Karpas-422 (cell line): ENCODE measurements around the gene ELP1. TPM values are rescaled to one million over a fixed set of nuclear protein-coding genes. Genes with fewer than 3 reads are reported as not detected.
"Not testable (repeated sequence)": the region's sequence is repeated elsewhere in the genome, so short reads cannot be mapped to it uniquely, and the experiment has no call there.

Source experiments
- DNase-seq: peaks from one replicate; pipeline ENCODE4 v3.0.0-alpha.2; 2015
- H2AFZ ChIP-seq: fragments of 200-600 bp; sonication (generic); 2 replicates; pipeline ENCODE4 v1.6.1; 2014; ENCODE audit warnings: antibody characterized with exemption, low read length, mixed read lengths
- H3K27ac ChIP-seq: fragments of 200-600 bp; sonication (generic); 2 replicates; pipeline ENCODE4 v1.5.1; 2014; ENCODE audit warnings: mild to moderate bottlenecking, low read length, moderate library complexity
- H3K27me3 ChIP-seq: fragments of 200-600 bp; sonication (generic); 2 replicates; pipeline ENCODE4 v1.6.1; 2014; ENCODE audit warnings: low read length, mixed read lengths
- H3K36me3 ChIP-seq: fragments of 200-600 bp; sonication (generic); 2 replicates; pipeline ENCODE4 v1.6.1; 2014; ENCODE audit warnings: low read length, mixed read lengths; ENCODE audit not compliant: insufficient read depth
- H3K4me1 ChIP-seq: fragments of 200-600 bp; sonication (generic); 2 replicates; pipeline ENCODE4 v1.6.1; 2014; ENCODE audit warnings: mild to moderate bottlenecking, low read length, mixed read lengths
- H3K4me2 ChIP-seq: fragments of 200-600 bp; sonication (generic); 2 replicates; pipeline ENCODE4 v1.6.1; 2014; ENCODE audit warnings: low read length, low read depth, mild to moderate bottlenecking; ENCODE audit not compliant: poor library complexity, severe bottlenecking
- H3K4me3 ChIP-seq: fragments of 200-600 bp; sonication (generic); 2 replicates; pipeline ENCODE4 v1.5.1; 2014; ENCODE audit warnings: mild to moderate bottlenecking, antibody characterized with exemption, low read length, mixed read lengths
- H3K79me2 ChIP-seq: fragments of 200-600 bp; sonication (generic); 2 replicates; pipeline ENCODE4 v1.6.1; 2014; ENCODE audit warnings: mild to moderate bottlenecking, low read length, mixed read lengths
- H3K9ac ChIP-seq: fragments of 200-600 bp; sonication (generic); 2 replicates; pipeline ENCODE4 v1.6.0; 2014; ENCODE audit warnings: low read length
- H3K9me2 ChIP-seq: fragments of 200-600 bp; sonication (generic), shearing (Covaris generic); replicated peaks from 2 replicates; pipeline ENCODE4 v1.6.0; 2014; ENCODE audit warnings: mild to moderate bottlenecking, low read length, moderate library complexity; ENCODE audit not compliant: insufficient read depth
- H3K9me3 ChIP-seq: fragments of 300-700, 200-600 bp; sonication (generic); 2 replicates; pipeline ENCODE4 v1.6.1; 2014; ENCODE audit warnings: low read length, mixed read lengths
- H4K20me1 ChIP-seq: fragments of 200-600 bp; sonication (generic); 2 replicates; pipeline ENCODE4 v1.6.1; 2014; ENCODE audit warnings: mild to moderate bottlenecking, antibody characterized with exemption, low read length, low read depth; ENCODE audit not compliant: insufficient read depth
- total RNA-seq: library from RNA; depleted of rRNA; stranded (reverse); fragments of >200 nt; shearing (Covaris generic); gene quantifications from 2 replicates; pipeline ENCODE4 v1.2.3, GENCODE V29; 2014; ENCODE audit warnings: low replicate concordance; rRNA removed

ELP1 gene
- 41.4 and 60.3 TPM in 2 replicates for total RNA-seq

DNA sequence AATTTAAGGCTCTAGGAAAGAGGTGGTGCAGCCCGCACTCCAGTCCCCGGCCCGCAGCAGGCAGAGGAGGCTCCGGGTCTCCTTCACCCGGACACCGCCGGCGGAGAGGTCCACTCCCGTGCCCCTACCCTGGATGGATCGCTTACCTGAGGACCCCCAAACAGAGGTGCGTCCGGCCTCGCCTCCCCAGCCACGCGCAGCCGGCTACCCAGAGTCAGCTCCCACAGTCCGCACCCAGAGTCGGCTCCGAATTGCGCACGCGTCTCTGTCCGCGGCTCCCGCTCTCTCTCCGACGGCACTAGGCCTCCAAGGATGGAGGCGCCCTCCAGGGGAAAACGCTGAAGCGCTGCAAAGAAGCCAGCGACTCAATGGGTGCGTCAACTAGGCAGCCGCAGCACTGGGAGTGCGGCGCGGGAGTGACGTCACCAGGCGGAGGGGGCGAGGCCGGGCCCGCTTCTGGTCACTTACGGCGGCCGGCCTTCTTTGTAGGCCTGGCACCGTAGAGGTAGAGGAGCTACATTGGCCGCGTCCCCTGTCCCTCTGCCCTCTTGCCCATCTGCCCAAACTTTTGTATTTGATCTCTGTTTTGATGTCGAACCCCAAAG lies at the start of gene ELP1:
TSS of gene ELP1 (minus strand) at position 407 of the 605 bp plus-strand sequence. CDS start 2,978 bp downstream, outside the sequence.
- DNase-seq: peak; percentile 97
- peak within 1 kb of the TSS; percentile 98 for H3K4me3 ChIP-seq

GRCh38 chr9:108980893-108981292 lies 47.0 kb upstream of the ELP1 start:
- Histone ChIP-seq H3K9me2 (no peaks in the 10 kb centered on the region), H2AFZ (no peak overlapping the region), H3K4me2 (no peak overlapping the region), H3K27ac (no peak overlapping the region), H3K36me3 (peaks cover 42% of the 10 kb centered on the region; the same call in 1 of the 2 replicates), H3K27me3 (no peaks in the 10 kb centered on the region), H3K79me2 (peaks cover 7% of the 10 kb centered on the region; the same call in 1 of the 2 replicates), H3K4me1 (no peaks in the 10 kb centered on the region), H3K9me3 (no peaks in the 10 kb centered on the region), H3K9ac (no peak overlapping the region), H3K4me3 (no peak overlapping the region), H4K20me1 (no peaks in the 10 kb centered on the region)
- no peak for DNase-seq

More for the DNA sequence above, at the start of gene ELP1:
- Histone ChIP-seq H3K9me3 (no peaks in the 10 kb centered on the region), H3K79me2 (peaks cover 78% of the 10 kb centered on the region), H3K9ac (peak within 1 kb of the TSS; percentile 92), H3K4me2 (peak within 1 kb of the TSS; percentile 85), H4K20me1 (no peaks in the 10 kb centered on the region), H3K27me3 (no peaks in the 10 kb centered on the region), H3K36me3 (peaks cover 8% of the 10 kb centered on the region), H3K27ac (peak within 1 kb of the TSS; percentile 46), H3K4me1 (peaks cover 30% of the 10 kb centered on the region), H3K9me2 (no peaks in the 10 kb centered on the region), H2AFZ (peak within 1 kb of the TSS; percentile 92)

GRCh38 chr9:108978205-108978604 lies 44.3 kb upstream of the ELP1 start:
- Histone ChIP-seq H3K9ac (no peak overlapping the region), H3K9me3 (no peaks in the 10 kb centered on the region), H3K4me3 (no peak overlapping the region), H3K9me2 (no peaks in the 10 kb centered on the region), H2AFZ (no peak overlapping the region), H3K36me3 (peaks cover 48% of the 10 kb centered on the region), H3K4me2 (no peak overlapping the region), H4K20me1 (no peaks in the 10 kb centered on the region), H3K79me2 (peaks cover 7% of the 10 kb centered on the region; the same call in 1 of the 2 replicates), H3K4me1 (no peaks in the 10 kb centered on the region), H3K27ac (no peak overlapping the region), H3K27me3 (no peaks in the 10 kb centered on the region)
- no peak for DNase-seq

GRCh38 chr9:108973895-108974294 lies 40.0 kb upstream of the ELP1 start:
- Histone ChIP-seq H3K27ac (no peak overlapping the region), H3K4me2 (no peak overlapping the region), H3K79me2 (peaks cover 4% of the 10 kb centered on the region; the same call in 1 of the 2 replicates), H3K9ac (no peak overlapping the region), H3K27me3 (no peaks in the 10 kb centered on the region), H2AFZ (no peak overlapping the region), H3K4me1 (no peaks in the 10 kb centered on the region), H3K36me3 (peaks cover 43% of the 10 kb centered on the region), H4K20me1 (no peaks in the 10 kb centered on the region), H3K9me2 (no peaks in the 10 kb centered on the region), H3K9me3 (no peaks in the 10 kb centered on the region), H3K4me3 (no peak overlapping the region)
- DNase-seq: no peak

GRCh38 chr9:108972626-108973209 lies 38.8 kb upstream of the ELP1 start:
- Histone ChIP-seq H3K79me2 (no peaks in the 10 kb centered on the region), H3K4me2 (no peak overlapping the region), H3K9me2 (no peaks in the 10 kb centered on the region), H3K27ac (no peak overlapping the region), H3K9me3 (no peaks in the 10 kb centered on the region), H3K4me3 (no peak overlapping the region), H4K20me1 (no peaks in the 10 kb centered on the region), H3K27me3 (no peaks in the 10 kb centered on the region), H2AFZ (no peak overlapping the region), H3K36me3 (peaks cover 31% of the 10 kb centered on the region), H3K4me1 (no peaks in the 10 kb centered on the region), H3K9ac (no peak overlapping the region)
- no peak for DNase-seq

DNA sequence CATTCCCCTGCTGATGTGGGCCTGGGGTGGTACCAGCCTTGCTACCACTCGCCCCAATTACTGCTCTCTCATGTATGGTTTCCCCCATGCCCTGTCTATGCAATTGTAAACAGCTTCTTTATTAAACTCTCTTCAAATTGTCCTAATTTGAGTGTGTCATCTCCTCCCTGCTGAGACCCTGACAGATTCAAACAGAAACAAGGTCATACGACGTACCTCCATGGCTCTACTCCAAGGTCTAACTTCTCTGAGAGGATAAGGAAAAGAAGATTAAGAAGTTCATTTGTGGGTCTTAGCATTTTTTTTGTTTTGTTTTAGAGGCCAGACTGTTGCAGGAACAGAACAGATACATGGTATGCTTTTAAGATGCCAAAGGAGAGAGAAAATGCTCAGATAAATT lies 38.3 kb upstream of the ELP1 start:
- Histone ChIP-seq H4K20me1 (no peaks in the 10 kb centered on the region), H3K27ac (no peak overlapping the region), H3K36me3 (peaks cover 27% of the 10 kb centered on the region), H3K9ac (no peak overlapping the region), H3K4me1 (no peaks in the 10 kb centered on the region), H3K9me3 (no peaks in the 10 kb centered on the region), H3K4me2 (no peak overlapping the region), H3K79me2 (no peaks in the 10 kb centered on the region), H3K4me3 (no peak overlapping the region), H2AFZ (no peak overlapping the region), H3K27me3 (no peaks in the 10 kb centered on the region), H3K9me2 (no peaks in the 10 kb centered on the region)
- DNase-seq: no peak

- not testable (repeated sequence) for H3K9me3 ChIP-seq, H3K27me3 ChIP-seq, H2AFZ ChIP-seq, H3K9me2 ChIP-seq, H3K27ac ChIP-seq, H3K9ac ChIP-seq, H3K4me1 ChIP-seq, H3K4me2 ChIP-seq, H4K20me1 ChIP-seq, H3K79me2 ChIP-seq, H3K4me3 ChIP-seq, DNase-seq
- H3K36me3 ChIP-seq: peaks cover 24% of the 10 kb centered on the region
Observed at GRCh38 chr9:108971392-108971791, 37.5 kb upstream of the ELP1 start.

GRCh38 chr9:108967916-108968315 lies 34.0 kb upstream of the ELP1 start:
- no peaks in the 10 kb centered on the region for H3K27me3 ChIP-seq
- no peak for DNase-seq

More at GRCh38 chr9:108967916-108968315, 34.0 kb upstream of the ELP1 start:
- H3K9me3 ChIP-seq: no peaks in the 10 kb centered on the region
- H3K79me2 ChIP-seq: no peaks in the 10 kb centered on the region
- no peaks in the 10 kb centered on the region for H3K9me2 ChIP-seq
- peaks cover 22% of the 10 kb centered on the region for H3K36me3 ChIP-seq
- H3K9ac ChIP-seq: no peak overlapping the region
- no peaks in the 10 kb centered on the region for H3K4me1 ChIP-seq
- no peak overlapping the region for H3K27ac ChIP-seq
- no peak overlapping the region for H2AFZ ChIP-seq
- no peaks in the 10 kb centered on the region for H4K20me1 ChIP-seq
- no peak overlapping the region for H3K4me2 ChIP-seq
- no peak overlapping the region for H3K4me3 ChIP-seq
